Osteocyte (in vitro differentiated cells): Measurements from ENCODE around the gene PAH. TPM values are rescaled to one million over a fixed set of nuclear protein-coding genes. Genes with fewer than 3 reads are reported as not detected.

Experiments
- DNase-seq: peaks from one replicate; pipeline ENCODE4 v3.0.0; 2021; ENCODE audit warnings: mixed read lengths; ENCODE audit not compliant: unreplicated experiment; ENCODE audit errors: extremely low spot score
- H3K27ac Mint-ChIP-seq: one replicate; pipeline ENCODE4 v1.8.0; 2021; ENCODE audit warnings: mild to moderate bottlenecking, mixed read lengths; ENCODE audit not compliant: unreplicated experiment
- H3K27me3 Mint-ChIP-seq: one replicate; pipeline ENCODE4 v1.8.0; 2021; ENCODE audit warnings: mixed read lengths; ENCODE audit not compliant: unreplicated experiment
- H3K36me3 Mint-ChIP-seq: one replicate; pipeline ENCODE4 v1.8.0; 2021; ENCODE audit warnings: mixed read lengths; ENCODE audit not compliant: unreplicated experiment
- H3K4me1 Mint-ChIP-seq: one replicate; pipeline ENCODE4 v1.8.0; 2021; ENCODE audit warnings: mixed read lengths; ENCODE audit not compliant: unreplicated experiment
- H3K4me3 Mint-ChIP-seq: one replicate; pipeline ENCODE4 v1.8.0; 2021; ENCODE audit warnings: mild to moderate bottlenecking, moderate library complexity, mixed read lengths; ENCODE audit not compliant: unreplicated experiment
- H3K9me3 Mint-ChIP-seq: one replicate; pipeline ENCODE4 v1.8.0; 2021; ENCODE audit warnings: mixed read lengths; ENCODE audit not compliant: unreplicated experiment
- total RNA-seq: library from RNA; stranded (reverse); gene quantifications from 2 replicates; pipeline ENCODE4 v1.2.1, GENCODE V29; 2021
- TF ChIP-seq, protein P1 (sequence below): fragments of 200-600 bp; sonication (generic); IDR thresholded peaks from 2 replicates; pipeline ENCODE4 v1.5.0; 2021; ENCODE audit warnings: antibody characterized with exemption, mild to moderate bottlenecking, moderate library complexity

The PAH gene
- total RNA-seq, 1 donor from 2014 or later: not detected

DNA sequence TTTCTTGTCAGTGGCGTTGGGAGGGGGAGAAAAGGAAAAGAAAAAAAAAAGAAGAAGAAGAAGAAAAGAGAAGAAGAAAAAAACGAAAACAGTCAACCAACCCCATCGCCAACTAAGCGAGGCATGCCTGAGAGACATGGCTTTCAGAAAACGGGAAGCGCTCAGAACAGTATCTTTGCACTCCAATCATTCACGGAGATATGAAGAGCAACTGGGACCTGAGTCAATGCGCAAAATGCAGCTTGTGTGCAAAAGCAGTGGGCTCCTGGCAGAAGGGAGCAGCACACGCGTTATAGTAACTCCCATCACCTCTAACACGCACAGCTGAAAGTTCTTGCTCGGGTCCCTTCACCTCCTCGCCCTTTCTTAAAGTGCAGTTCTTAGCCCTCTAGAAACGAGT is 42.3 kb upstream of the PAH start:
- H3K27me3 Mint-ChIP-seq: peaks cover 90% of the 10 kb centered on the region
- no peak overlapping the region for H3K27ac Mint-ChIP-seq
- TF ChIP-seq, protein P1, sequence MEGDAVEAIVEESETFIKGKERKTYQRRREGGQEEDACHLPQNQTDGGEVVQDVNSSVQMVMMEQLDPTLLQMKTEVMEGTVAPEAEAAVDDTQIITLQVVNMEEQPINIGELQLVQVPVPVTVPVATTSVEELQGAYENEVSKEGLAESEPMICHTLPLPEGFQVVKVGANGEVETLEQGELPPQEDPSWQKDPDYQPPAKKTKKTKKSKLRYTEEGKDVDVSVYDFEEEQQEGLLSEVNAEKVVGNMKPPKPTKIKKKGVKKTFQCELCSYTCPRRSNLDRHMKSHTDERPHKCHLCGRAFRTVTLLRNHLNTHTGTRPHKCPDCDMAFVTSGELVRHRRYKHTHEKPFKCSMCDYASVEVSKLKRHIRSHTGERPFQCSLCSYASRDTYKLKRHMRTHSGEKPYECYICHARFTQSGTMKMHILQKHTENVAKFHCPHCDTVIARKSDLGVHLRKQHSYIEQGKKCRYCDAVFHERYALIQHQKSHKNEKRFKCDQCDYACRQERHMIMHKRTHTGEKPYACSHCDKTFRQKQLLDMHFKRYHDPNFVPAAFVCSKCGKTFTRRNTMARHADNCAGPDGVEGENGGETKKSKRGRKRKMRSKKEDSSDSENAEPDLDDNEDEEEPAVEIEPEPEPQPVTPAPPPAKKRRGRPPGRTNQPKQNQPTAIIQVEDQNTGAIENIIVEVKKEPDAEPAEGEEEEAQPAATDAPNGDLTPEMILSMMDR: no peak
- no peaks in the 10 kb centered on the region for H3K9me3 Mint-ChIP-seq
- peaks cover 18% of the 10 kb centered on the region for H3K4me1 Mint-ChIP-seq
- H3K4me3 Mint-ChIP-seq: no peak overlapping the region
- no peaks in the 10 kb centered on the region for H3K36me3 Mint-ChIP-seq
- no peak for DNase-seq

DNA sequence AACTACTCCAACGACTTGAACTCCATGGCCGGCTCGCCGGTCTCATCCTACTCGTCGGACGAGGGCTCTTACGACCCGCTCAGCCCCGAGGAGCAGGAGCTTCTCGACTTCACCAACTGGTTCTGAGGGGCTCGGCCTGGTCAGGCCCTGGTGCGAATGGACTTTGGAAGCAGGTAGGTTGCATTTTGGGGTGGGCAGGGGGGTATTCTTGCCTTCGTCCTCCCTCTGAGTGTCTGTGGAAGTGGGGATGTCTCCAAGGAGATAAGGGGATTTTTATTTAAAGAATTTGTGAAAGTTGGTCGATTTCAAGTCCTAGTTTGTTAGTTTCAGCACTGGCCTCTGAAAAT is 41.8 kb upstream of the PAH start:
- peaks cover 18% of the 10 kb centered on the region for H3K4me1 Mint-ChIP-seq
- H3K9me3 Mint-ChIP-seq: no peaks in the 10 kb centered on the region
- no peak overlapping the region for H3K27ac Mint-ChIP-seq
- peaks cover 90% of the 10 kb centered on the region for H3K27me3 Mint-ChIP-seq
- no peaks in the 10 kb centered on the region for H3K36me3 Mint-ChIP-seq
- TF ChIP-seq, protein P1: no peak
- peak overlapping the region; percentile 48 for H3K4me3 Mint-ChIP-seq
- no peak for DNase-seq

DNA sequence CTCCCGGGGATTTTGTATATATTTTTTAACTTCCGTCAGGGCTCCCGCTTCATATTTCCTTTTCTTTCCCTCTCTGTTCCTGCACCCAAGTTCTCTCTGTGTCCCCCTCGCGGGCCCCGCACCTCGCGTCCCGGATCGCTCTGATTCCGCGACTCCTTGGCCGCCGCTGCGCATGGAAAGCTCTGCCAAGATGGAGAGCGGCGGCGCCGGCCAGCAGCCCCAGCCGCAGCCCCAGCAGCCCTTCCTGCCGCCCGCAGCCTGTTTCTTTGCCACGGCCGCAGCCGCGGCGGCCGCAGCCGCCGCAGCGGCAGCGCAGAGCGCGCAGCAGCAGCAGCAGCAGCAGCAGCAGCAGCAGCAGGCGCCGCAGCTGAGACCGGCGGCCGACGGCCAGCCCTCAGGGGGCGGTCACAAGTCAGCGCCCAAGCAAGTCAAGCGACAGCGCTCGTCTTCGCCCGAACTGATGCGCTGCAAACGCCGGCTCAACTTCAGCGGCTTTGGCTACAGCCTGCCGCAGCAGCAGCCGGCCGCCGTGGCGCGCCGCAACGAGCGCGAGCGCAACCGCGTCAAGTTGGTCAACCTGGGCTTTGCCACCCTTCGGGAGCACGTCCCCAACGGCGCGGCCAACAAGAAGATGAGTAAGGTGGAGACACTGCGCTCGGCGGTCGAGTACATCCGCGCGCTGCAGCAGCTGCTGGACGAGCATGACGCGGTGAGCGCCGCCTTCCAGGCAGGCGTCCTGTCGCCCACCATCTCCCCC is 41.2 kb upstream of the PAH start:
- Mint-ChIP-seq H3K27ac (no peak overlapping the region), H3K4me3 (peak overlapping the region; percentile 82), H3K4me1 (peaks cover 18% of the 10 kb centered on the region)

DNA sequence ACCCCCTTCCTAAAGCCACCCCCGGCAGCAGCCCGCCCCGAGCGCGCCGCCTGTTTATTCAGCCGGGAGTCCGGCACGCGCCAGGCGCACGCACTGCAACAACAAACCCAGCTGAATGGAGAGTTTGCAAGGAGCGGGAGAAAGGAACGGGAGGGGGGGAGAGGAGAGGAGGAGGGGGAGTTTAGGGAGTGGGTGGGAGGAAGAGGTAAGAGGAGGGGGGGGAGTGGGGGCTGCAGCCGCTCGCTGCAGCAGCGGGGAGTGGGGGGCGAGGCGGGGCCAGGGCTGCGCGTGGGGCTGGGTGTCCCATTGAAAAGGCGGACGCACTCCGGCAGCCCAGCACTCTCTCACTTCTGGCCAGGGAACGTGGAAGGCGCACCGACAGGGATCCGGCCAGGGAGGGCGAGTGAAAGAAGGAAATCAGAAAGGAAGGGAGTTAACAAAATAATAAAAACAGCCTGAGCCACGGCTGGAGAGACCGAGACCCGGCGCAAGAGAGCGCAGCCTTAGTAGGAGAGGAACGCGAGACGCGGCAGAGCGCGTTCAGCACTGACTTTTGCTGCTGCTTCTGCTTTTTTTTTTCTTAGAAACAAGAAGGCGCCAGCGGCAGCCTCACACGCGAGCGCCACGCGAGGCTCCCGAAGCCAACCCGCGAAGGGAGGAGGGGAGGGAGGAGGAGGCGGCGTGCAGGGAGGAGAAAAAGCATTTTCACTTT is 40.5 kb upstream of the PAH start, which contains the start of gene ASCL1:
Gene ASCL1, plus strand, starts transcription at position 336 of the 712 bp plus-strand sequence. CDS start 571 bp downstream, outside the sequence.
- H3K36me3 Mint-ChIP-seq: no peaks in the 10 kb centered on the region
- H3K4me3 Mint-ChIP-seq: peak within 1 kb of the TSS; percentile 82
- no peak within 1 kb of the TSS for H3K27ac Mint-ChIP-seq
- H3K27me3 Mint-ChIP-seq: peaks cover 84% of the 10 kb centered on the region
- no peaks in the 10 kb centered on the region for H3K9me3 Mint-ChIP-seq
- DNase-seq: no peak
- H3K4me1 Mint-ChIP-seq: peaks cover 16% of the 10 kb centered on the region
- TF ChIP-seq, protein P1: no peak

More for the DNA sequence above, 41.2 kb upstream of the PAH start:
- TF ChIP-seq, protein P1: no peak
- Mint-ChIP-seq H3K36me3 (no peaks in the 10 kb centered on the region), H3K9me3 (no peaks in the 10 kb centered on the region), H3K27me3 (peaks cover 90% of the 10 kb centered on the region)
- DNase-seq: no peak

DNA sequence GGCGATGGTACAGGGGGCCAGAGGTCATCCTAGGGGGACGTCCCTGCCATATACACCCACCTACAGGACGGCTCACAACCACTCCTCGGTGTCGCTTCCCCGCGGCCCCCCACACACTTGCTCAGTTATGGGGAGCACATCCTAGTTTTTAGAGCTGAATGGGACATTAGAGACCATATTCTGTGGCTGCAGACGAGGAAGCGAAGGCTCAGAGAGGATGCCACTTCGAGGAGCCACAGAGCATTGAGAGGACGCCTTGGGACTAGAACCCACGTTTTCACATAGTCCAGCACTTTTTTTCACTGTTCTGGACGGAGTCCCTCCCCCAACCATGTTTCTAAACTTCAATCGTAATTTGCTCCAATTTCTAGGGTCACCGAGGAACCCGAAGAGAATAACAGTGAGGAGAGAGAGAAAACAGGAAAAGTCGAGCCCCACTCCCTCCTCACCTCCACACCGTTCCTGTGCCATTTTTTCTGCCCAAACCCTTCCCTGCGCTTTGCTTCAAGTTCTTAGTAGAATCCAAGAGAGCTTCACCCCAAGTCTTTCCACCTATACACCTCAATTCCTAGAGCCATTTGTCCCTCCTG is 39.8 kb upstream of the PAH start:
- peaks cover 84% of the 10 kb centered on the region for H3K27me3 Mint-ChIP-seq

More for the DNA sequence above, 39.8 kb upstream of the PAH start:
- peak overlapping the region; percentile 48 for H3K4me3 Mint-ChIP-seq
- no peak overlapping the region for H3K27ac Mint-ChIP-seq
- H3K36me3 Mint-ChIP-seq: no peaks in the 10 kb centered on the region
- TF ChIP-seq, protein P1: no peak
- no peaks in the 10 kb centered on the region for H3K9me3 Mint-ChIP-seq
- H3K4me1 Mint-ChIP-seq: peaks cover 14% of the 10 kb centered on the region
- DNase-seq: no peak
